HFF-Myc (cell line): Measurements from ENCODE around the gene SULT2B1.
A peak's percentile ranks its signal among the peaks of the same experiment; 100 is the strongest.

Source experiments
- DNase-seq: peaks from one replicate; pipeline ENCODE4 v3.0.0-alpha.2; 2011; ENCODE audit warnings: low read depth; ENCODE audit errors: extremely low read depth
- H3K4me3 ChIP-seq: replicated peaks from 2 replicates; pipeline ENCODE4 v1.5.1; 2011; ENCODE audit warnings: low read depth, mild to moderate bottlenecking, control low read depth, low read length
- TF ChIP-seq, protein P1 (sequence below): IDR thresholded peaks from 2 replicates; pipeline ENCODE4 v1.5.1; 2012; ENCODE audit warnings: mild to moderate bottlenecking, low read depth, low read length, control low read depth; ENCODE audit errors: missing control alignments

The SULT2B1 gene

DNA sequence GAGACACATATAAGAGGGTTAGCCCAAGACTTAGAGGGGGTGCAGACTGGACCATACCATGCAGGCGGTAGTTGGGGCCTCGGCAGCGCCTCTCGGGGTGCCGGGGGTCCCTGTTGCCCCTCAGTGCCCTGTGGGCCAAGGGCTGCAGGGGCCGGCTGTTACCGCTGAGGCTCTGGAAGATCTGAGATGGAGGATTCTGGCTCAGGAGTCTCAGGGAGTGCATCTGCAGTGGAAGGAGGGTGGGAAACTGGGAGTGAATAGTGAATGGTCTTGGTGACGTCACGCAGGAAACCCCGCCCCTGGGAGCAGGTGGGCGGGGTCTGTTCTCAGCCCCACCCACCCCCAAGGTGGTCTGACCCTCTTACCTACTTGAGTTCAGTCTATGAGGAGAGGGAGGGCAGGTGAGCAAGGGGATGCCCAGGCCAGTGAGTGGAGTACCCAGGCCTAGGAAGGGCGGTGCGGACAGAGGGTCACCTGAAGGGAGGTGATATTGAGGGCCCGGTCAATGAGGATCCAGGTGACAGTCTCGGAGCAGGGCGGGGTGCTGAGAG lies 86.9 kb downstream of the SULT2B1 start:
- TF ChIP-seq, protein P1, sequence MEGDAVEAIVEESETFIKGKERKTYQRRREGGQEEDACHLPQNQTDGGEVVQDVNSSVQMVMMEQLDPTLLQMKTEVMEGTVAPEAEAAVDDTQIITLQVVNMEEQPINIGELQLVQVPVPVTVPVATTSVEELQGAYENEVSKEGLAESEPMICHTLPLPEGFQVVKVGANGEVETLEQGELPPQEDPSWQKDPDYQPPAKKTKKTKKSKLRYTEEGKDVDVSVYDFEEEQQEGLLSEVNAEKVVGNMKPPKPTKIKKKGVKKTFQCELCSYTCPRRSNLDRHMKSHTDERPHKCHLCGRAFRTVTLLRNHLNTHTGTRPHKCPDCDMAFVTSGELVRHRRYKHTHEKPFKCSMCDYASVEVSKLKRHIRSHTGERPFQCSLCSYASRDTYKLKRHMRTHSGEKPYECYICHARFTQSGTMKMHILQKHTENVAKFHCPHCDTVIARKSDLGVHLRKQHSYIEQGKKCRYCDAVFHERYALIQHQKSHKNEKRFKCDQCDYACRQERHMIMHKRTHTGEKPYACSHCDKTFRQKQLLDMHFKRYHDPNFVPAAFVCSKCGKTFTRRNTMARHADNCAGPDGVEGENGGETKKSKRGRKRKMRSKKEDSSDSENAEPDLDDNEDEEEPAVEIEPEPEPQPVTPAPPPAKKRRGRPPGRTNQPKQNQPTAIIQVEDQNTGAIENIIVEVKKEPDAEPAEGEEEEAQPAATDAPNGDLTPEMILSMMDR = no peak
- DNase-seq = no peak
- H3K4me3 ChIP-seq = no peak overlapping the region

DNA sequence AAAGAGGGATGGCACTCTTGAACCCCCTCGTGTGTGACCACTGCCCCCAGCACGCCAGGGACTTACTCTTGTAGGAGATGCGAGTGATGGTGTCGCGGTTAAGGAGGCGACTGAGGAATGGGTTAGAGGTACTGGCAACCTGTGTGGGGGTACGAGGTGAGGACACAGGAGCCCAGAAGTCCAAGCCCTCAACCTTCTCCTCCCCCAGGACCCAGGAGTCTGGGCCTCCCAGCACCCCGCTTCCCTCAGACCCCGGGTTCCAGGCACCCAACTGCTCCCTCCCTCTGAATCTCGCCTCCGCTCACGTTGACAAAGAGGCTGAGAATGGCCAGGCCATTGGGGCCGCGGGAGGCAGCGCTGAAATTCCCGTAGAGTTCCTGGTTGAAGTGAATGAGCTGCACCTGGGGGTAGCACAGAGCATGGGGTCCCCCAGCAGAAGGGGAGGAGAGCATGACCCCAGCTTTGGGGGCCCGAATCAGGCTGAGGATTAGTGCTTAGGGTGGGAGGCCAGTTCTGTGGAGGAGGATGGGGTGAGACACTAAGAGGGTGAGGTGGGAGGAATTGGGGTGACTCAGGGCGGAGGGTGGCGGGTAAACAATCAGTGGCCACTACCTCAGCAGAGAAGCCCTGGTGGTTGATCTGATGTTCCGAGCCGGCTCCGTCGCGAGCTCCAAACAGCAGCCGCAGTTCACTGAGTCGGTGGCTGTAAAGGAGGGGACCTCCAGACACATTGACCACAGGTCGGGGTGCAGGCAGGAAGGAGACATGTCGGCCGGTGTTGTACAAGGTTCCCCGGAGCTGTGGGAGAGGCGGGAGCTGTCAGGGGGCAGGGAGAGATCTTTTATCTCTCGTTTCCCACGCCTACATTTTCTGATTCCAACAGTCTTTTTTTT lies 87.8 kb downstream of the SULT2B1 start:
- no peak for DNase-seq
- H3K4me3 ChIP-seq = no peak overlapping the region
- TF ChIP-seq, protein P1 = no peak

DNA sequence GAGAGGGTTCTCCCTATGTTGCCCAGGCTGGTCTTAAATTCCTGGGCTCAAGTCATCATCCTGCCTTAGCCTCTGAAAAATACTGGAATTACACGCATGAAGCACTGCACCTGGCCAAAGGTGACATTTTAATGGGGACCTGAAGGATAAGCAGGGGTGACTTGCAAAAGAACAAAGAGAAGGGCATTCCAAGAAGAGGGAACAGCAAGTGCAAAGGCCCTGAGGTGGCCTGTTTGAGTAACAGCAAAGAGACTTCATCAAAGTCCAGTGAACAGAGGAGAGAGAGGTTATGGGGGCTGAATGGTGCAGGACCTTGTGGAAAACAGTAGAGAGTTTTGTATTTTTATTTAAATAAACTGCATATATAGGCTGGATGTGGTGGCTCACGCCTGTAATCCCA lies 89.9 kb downstream of the SULT2B1 start:
- H3K4me3 ChIP-seq = no peak overlapping the region
- no peak for DNase-seq
- TF ChIP-seq, protein P1 = no peak

DNA sequence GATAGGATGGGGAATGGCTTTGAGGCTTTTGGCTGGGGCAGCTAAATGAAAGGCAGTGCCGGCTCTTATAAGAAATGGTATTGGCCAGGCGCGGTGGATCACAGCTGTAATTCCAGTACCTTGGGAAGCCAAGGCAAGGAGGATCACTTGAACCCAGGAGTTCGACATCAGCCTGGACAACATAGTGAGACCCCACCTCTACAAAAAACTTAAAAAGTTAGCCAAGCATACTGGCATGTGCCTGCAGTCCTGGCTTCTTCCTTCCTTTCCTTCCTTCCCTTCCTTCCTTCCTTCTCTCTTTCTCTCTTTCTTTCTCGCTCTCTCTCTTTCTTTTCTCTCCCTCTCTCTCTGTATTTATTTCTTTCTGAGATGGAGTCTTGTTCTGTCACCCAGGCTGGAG lies 90.9 kb downstream of the SULT2B1 start:
- DNase-seq = no peak
- TF ChIP-seq, protein P1 = no peak
- H3K4me3 ChIP-seq = no peak overlapping the region

DNA sequence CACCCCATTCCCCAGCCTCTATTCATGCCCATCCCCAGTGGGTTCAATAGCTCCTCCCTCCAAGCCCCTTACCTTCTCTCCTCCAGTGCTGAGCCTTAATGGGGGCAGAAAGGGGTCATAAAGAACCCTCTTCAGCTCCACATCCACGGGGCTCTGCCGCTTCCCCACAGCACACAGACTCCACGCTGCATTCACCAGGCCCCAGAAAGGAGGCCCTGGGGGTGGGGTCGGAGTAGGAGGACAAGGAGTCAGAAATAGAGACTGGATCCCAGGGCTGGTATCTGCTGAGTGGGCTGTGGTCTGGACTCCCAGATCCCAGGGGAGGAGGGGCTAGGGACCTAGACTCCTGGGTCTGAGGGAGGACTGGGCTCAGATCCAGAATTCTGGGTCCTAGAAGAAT lies 92.4 kb downstream of the SULT2B1 start:
- TF ChIP-seq, protein P1 = no peak
- H3K4me3 ChIP-seq = no peak overlapping the region

DNA sequence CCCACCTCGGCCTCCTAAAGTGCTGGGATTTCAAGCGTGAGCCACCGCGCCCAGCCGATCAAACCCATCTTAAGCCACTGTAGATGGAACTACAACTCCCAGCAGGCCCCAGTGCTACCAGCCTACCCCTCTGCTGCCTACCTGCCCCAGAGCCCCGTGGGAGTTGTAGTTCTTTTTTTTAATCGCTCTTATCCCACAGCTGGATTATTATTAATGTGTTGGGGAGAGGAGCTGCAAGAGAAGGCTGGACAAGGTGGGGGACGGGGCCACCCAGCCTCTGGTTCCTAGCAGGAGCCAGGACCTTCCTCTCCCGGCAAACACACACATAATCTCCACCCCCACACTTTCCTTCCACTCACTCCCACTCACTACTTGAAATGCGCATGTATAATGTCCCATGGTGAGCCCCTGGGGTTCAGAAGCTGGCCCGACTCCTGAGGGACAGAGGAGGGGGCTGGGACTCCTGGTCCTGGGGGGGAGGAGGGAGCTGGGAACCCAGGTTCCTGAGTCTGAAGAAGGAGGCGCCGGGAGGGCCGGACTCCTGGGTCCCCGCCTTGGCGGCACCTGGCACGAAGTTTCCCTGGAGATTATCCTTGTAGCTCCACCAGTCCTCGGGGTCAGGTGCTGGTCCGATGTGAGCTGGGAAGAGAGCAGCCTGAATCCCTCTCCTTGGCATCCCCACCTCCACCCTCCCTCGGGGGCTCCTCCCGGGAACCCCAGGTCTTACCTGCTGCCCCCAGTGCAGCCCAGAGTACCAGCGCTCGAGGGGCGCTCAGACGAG lies 93.1 kb downstream of the SULT2B1 start:
- TF ChIP-seq, protein P1 = no peak
- no peak for DNase-seq
- peak overlapping the region; percentile 58 for H3K4me3 ChIP-seq

More for the DNA sequence above, 92.4 kb downstream of the SULT2B1 start:
- DNase-seq = no peak
